LHCN-M2 (cell line): ENCODE results near the gene TBX19. TPM values are rescaled to one million over a fixed set of nuclear protein-coding genes. Genes with fewer than 3 reads are reported as not detected.
"Not testable (repeated sequence)": the region's sequence is repeated elsewhere in the genome, so short reads cannot be mapped to it uniquely, and the experiment has no call there.

Source experiments
- DNase-seq: peaks from one replicate; pipeline ENCODE4 v3.0.0-alpha.2; 2012; ENCODE audit warnings: low read depth
- total RNA-seq: library from RNA; depleted of rRNA; stranded (reverse); fragments of >200 nt; gene quantifications from 2 replicates; pipeline ENCODE4 v1.2.3, GENCODE V29; 2014; rRNA removed

Gene TBX19
- total RNA-seq, 1 experiment from 2014 or later = 0.34 TPM

DNA sequence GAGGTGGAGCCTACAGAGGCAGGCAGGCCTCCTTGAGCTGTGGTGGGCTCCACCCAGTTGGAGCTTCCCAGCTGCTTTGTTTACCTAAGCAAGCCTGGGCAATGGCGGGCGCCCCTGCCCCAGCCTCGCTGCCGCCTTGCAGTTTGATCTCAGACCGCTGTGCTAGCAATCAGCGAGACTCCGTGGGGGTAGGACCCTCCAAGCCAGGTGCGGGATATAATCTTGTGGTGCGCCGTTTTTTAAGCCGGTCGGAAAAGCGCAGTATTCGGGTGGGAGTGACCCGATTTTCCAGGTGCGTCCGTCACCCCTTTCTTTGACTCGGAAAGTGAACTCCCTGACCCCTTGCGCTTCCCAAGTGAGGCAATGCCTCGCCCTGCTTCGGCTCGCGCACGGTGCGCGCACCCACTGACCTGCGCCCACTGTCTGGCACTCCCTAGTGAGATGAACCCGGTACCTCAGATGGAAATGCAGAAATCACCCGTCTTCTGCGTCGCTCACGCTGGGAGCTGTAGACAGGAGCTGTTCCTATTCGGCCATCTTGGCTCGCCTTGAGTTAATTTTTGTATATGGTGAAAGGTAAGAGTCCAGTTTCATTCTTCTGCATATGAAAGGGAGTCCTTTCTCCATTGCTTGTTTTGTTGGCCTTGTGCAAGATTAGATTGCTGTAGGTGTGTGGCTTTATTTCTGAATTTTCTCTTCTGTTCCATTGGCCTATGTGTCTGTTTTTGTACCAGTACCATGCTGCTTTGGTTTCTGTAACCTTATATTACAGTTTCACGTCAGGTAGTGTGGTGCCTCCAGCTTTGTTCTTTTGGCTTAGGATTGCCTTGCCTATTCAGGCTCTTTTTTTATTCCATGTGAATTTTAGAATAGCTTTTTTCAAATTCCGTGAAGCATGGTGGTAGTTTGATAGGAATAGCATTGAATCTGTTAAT lies 73.9 kb downstream of the TBX19 start:
- not testable (repeated sequence) for DNase-seq

DNA sequence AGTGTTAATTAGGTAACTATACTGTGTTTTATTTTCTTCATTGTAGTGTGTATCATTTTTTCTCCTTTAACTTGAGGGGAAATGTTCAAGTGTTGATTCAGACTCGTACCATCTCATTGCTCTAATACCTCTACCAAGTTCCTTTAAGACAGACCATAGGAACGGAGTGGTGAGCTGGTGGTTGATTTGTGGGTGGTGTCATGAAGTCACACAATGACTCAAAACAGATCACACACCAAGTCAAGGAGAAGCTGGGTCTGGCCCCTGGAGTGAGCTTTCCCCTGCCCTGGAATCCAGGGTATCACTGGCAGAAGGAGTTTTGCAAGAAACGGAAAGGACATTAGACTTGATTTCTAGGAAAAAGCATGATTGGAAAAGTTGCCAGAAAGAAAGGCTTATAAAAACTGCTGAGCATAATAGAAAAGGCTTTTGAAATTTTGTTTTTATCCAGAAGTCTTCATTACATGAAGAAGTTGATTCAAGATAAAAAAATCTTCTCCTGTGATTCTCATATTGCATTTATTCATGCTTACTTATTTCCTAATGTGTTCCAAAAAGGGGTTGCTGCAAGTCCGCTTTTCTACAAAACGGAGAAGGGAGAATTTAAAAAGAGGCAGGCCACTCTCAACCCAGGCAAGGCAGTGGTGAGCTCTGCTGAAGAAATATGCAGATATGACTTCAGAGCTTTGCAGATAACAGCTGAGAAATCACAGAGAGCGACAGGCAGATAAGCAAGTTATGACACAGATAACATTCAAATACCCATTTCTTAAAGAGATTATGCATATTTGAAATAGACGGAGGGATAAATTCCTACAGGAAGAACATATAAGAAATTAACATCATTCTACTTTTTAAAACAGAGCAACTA lies 79.7 kb downstream of the TBX19 start:
- peak; percentile 13 for DNase-seq

DNA sequence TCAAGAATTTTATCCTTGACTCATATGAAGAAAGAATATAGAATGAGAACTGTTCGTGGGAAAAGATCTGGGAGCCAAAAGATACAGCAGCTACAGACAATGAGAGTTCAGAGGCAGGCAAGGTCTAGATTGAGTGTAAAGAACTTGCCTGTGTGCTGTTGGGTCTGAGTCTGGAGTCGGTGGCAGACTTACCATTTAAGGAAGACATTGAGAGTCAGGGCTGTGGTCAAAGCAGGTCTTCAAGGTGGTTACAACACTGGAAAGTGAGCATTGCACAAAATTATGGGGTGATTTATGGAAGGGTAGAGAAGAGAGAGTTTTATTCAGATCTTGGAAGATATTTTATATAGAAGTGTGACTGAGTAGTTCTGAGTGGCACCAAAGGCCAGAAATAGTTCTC lies 80.6 kb downstream of the TBX19 start:
- DNase-seq = no peak

DNA sequence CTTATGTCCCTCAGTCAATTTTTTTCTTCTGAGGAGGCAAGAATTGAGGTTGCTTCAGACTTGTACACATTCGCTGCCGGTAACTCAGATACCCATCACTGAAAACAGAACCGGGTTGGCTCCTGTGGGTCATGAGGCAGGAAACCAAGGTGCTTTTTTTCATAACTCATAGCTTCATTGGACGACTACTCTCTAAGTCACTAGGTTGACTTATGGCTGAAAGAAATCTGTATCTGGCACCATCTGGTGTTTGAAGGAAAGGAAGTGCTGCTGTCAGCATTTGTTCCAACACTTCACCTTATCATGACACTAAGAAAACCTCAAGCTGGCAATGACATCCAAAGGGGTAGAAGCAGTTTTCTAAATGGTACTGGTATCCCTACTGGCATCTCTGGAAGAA lies 82.3 kb downstream of the TBX19 start:
- DNase-seq = no peak

Other genes starting within 250 kb of the TBX19 start
- gene GPR161, start 143.9 kb upstream of the TBX19 start, total RNA-seq = 12.7 and 17.9 TPM in 2 replicates
- gene TIPRL, start 101.9 kb upstream of the TBX19 start, total RNA-seq = 28.8 and 36.1 TPM in 2 replicates
- gene SFT2D2, start 54.9 kb upstream of the TBX19 start, total RNA-seq = 31.1 and 37.4 TPM in 2 replicates